NK-92 treated with Interleukin-12 subunit alpha and Interleukin-12 subunit beta, amount 100 ng/mL, for 24 hours (cell line): ENCODE results near the gene LMLN.
"Not testable (repeated sequence)": the region's sequence is repeated elsewhere in the genome, so short reads cannot be mapped to it uniquely, and the experiment has no call there.

ENCODE experiments used
- DNase-seq: peaks from one replicate; lab custom pipeline; 2025; lab: John Stamatoyannopoulos, UW

LMLN gene, protein sequence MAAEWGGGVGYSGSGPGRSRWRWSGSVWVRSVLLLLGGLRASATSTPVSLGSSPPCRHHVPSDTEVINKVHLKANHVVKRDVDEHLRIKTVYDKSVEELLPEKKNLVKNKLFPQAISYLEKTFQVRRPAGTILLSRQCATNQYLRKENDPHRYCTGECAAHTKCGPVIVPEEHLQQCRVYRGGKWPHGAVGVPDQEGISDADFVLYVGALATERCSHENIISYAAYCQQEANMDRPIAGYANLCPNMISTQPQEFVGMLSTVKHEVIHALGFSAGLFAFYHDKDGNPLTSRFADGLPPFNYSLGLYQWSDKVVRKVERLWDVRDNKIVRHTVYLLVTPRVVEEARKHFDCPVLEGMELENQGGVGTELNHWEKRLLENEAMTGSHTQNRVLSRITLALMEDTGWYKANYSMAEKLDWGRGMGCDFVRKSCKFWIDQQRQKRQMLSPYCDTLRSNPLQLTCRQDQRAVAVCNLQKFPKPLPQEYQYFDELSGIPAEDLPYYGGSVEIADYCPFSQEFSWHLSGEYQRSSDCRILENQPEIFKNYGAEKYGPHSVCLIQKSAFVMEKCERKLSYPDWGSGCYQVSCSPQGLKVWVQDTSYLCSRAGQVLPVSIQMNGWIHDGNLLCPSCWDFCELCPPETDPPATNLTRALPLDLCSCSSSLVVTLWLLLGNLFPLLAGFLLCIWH

DNA sequence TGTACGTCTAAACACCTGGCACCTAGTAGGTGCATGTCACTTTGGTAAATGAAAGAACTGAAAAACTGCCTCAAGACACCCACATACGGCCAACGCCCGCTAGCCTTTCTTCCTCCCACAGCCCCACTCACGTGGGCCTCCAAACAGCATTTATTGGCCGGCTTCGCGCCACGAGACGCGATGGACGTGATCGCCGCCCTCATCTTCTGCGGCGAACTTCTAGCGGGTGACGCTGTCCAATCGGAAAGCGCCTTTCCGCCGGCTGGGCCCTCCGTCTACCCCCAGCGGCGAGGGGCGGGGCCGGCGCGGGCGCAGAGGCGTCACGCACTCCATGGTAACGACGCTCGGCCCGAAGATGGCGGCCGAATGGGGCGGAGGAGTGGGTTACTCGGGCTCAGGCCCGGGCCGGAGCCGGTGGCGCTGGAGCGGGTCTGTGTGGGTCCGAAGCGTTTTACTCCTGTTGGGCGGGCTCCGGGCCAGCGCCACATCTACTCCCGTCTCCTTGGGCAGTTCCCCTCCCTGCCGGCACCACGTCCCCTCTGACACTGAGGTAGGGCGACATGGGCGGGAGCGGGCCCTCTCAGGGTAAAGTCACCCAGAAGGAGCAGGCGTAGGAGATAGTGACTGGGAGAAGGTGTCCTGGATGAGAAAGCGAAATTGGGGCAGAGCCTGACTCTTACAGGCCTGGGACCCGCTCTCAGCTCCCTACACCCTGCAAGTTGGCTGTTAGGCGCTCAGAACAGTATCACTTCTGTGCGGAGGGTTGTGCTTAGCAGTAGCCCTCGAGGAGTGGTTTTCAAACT is at the start of gene LMLN:
TSS of gene LMLN (plus strand) at position 327 of the 803 bp plus-strand sequence. CDS start at position 356, 29 bp downstream.
- peak; percentile 95 for DNase-seq

DNA sequence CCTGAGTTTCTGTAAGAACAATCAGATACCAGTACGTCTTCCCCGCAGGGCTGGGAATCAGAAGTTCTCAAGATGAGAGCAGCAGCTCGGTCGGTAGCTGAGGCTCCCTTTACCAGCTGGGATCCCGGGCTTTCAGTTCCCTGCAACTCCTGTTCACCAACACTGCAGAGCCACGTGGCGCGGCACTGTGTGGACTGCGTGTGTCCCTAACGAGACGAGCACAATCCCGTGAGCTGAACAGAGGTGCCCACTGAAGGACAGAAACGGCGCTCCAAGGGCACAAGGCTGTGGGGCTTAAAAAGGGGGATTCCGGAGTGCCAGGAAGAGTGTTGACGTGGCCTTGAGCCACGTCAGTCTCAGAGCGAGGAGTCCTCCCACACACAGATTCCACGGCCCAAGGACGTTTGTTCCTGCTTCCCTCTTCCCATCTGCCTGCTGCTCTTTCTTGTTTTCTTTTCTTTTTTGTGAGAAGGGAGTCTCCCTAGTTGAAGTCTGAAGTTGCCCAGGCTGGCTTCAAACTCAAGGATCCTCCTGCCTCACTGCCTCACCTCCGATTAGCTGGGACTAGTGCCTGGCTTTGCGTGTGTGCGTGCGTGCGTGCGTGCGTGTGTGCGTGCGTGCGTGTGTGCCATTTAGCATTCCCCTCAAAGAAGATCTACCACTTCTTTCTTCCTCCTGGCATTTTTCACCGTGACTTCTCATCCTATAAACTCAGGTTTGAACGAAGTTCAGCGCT is 47.1 kb upstream of the LMLN start:
- DNase-seq = no peak

DNA sequence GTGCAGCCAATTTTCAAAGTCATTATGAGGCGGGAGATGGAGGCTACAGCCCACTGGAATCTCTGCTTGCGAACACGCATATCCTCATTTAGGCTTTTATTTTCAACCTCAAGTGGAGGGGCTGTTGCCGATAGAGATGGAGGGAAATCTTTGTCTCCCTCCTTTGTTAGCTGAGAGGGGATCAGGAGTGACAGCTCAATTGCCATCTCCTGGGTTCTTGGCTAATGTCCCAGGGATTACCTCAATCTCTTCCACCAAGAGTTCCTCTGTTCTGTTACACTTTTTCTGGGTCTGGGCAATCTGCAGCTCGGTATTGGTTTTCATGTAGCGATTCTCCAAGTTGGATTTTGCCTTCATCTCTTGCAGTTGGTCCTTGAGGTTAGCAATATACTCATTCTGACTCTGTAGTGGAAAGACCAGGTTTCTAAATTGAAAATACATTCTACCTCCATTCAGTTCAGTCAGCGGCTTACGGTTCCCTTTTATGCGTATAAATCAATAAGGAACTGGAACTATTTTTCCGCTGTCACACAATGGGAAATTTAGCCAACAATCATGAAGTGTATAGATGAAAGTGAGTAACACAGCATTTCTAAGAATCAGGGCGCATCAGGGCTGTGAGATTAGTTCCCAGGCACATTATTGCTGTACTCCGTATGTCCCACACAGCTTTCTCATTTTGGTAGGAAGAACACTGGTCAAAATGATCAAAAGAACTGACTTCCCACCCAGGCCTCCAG is 46.2 kb upstream of the LMLN start:
- no peak for DNase-seq

DNA sequence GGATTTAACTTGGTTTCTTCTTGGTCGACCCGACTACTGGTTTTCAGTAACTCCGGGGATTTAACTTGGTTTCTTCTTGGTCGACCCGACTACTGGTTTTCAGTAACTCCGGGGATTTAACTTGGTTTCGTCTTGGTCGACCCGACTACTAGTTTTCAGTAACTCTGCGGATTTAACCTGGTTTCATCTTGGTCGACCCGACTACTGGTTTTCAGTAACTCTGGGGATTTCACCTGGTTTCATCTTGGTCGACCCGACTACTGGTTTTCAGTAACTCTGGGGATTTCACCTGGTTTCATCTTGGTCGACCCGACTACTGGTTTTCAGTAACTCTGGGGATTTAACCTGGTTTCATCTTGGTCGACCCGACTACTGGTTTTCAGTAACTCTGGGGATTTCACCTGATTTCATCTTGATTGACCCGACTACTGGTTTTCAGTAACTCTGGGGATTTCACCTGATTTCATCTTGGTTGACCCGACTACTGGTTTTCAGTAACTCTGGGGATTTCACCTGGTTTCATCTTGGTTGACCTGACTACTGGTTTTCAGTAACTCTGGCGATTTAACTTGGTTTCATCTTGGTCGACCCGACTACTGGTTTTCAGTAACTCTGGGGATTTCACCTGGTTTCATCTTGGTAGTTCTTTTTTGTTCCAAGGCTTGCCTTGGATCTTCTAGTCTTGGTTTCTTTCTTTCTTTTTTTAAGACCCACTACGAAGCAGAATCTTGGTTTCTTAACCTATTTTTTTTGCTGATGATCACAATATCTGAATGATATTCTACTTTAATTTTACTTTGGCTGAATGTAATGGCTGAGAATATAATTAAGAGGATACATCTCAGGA is 38.4 kb upstream of the LMLN start:
- DNase-seq = not testable (repeated sequence)

DNA sequence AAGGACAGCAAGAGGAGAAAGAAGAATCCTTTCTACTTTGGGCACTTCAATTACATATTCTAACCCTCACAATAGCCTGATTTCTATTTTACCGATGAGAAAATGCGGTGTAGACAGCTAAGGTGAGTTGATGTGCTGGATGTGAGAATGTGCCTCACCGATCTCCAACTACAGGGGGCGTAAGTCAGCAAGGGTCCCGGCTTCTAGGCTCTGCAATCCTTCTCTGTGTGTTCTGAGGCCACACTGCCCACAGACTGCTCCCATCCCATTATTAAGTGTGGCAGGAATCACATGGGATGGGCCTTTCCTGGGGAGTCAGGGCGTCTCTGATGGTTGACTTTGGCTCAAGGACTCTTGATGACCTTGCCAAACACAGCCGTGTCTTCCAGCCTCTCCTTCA is 33.6 kb upstream of the LMLN start:
- DNase-seq = no peak

DNA sequence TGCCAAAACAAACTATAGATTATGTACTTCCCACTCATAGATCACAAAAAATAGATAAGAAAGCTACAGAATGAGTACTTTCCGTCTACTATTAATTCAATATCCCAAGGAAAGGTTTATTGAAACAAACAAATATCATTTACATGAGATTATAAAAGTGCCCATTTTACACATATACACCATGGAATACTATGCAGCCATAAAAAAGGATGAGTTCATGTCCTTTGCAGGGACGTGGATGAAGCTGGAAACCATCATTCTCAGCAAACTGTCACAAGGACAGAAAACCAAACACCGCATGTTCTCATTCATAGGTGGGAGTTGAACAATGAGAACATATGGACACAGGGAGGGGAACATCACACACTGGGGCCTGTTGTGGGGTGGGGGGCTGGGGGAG is 32.4 kb upstream of the LMLN start:
- DNase-seq = not testable (repeated sequence)

DNA sequence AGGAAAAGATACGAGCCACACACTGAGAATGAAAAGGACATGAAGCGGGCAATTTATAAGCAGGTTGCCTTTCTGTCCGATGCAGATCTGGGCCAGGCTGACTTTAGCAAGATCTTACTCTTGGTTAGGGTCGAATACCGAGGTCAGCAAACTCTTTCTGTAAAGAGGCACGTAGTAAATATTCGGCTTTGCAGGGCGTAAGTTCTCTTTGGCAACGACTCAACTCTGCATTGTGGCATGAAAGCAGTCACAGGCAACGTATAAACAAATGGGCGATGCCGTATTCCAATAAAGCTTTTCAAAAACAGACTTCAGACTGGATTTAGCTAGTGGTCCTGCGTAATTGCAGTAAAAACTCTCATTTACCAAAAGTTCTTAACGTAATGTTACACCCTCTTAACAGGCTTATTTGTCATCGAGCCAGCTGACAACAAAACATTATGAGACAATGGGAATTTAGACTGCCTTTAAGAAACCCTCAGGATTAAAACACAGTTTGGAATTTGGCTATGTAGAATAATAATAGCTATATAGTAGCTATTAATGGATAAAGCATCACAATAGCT is 23.1 kb upstream of the LMLN start:
- no peak for DNase-seq

DNA sequence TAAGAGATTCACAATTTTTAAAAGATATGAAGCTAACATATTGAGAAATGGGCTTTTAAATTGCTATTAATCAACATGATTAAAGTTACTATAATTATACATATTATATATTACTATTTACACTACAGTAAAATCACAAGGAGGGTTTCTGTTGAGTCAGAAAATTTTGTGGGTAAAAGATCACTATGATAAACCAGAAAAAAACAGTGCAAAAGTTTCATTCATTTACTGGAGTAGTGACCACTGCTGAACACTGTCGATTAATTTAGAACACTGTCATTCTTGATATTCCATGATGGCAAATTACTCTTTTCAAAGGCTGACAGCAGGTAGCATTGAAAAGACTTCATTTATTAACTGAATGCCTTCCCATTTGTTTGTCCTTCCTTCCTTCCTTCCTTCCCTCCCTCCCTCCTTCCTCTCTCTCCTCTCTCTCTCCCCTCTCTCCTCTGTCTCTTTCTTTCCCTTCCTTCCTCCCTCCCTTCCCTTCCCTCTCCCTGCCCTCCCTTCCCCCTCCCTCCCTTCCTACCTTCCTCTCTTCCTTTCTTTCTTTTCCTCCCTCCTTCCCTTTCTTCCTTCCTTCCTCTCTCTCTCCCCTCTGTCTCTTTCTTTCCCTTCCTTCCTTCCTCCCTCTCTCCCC is 19.2 kb upstream of the LMLN start:
- no peak for DNase-seq

DNA sequence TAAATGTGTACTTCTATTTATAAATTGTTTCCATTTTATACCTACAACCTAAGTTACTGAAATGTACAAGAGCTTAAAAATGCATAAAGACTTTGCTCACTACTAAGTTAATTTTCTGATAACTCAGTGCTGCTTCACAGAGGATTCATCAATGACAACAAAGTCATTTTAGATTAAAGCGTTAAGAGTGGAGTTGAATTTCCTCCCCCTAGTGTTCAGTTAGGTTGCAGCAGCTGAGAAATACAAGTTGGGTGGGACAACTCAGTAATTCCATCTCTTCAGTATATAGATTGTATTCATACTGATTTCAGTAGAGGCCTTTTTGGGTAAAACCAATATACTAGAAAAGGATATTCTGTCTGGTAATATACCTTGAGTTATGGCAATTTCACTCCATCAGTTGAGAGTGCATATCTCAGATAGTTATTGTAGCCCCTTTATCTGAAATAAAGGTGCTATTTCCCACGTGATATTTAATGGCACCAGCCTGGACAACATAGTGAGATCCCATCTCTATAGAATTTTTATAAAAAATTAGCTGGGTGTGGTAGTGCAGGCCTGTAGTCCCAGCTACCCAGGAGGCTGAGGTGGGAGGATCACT is 17.0 kb upstream of the LMLN start:
- no peak for DNase-seq

DNA sequence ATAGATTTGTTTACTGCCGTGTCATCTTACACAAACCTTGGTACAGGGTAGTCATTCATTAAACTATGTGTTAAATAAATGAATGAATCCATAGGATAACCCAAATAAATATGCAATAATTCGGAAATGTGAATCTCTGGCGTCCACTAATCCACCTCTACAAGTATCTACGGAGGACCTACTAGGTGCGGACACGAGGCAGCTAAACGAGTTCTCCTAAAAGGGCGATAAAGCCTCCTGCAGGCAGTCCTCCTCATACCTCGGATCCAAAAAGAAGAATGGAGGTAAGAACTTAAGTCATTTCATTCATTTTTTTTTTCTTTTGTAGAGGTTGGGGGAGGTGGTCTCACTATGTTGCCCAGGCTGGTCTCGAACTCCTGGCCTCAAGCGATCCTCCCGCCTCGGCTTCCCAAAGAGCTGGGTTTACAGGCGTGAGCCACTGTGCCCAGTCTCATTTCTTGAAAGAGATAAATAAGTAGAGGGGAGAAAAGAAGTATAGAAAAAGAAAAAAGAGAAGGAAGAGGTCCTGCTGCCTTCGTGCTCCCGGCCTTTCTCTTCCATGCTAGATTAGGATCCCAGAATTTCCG is 10.7 kb upstream of the LMLN start:
- no peak for DNase-seq

DNA sequence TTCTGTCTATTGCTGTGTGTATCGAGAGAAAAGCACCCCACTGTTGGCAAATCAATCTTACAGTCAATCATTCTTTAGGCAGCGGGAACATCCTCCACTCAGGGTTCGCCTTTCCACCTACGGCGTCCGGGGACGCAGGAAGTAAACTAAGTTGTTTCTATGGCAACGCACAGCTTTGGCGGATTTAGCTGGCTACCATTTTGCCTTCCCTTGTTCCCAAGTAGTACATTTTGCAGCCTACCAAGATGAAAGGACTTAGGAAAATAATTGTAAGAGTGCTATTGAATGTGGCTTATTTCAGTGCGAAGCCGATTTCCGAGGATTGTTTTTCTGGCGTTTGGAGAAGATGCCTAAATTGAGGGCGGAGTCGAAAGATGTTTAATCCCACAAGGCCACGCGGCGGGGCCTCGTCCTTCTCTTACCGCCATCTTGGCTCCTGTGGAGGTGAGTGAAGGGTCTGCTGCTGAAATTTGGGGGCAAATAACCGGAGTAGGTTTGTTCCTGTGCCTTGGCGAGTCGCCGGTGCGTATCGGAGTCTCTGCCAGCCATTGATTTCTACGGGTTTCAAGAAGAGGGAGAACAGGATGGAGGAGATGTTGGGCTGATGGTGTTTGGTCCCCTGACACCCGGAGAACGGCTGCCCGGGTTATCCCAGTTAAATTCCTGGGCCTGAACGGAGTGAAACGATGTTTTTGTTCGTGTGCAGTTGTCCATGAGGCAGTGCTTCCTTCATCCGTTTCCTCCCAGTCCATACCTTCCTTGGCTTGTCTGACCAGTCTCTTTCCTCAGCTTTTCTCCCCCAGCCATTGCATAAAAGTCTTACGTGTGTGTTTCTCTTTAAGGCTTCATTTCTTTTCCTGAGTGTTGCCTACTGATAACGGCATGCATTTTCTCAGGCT is 10.0 kb upstream of the LMLN start, which contains the start of gene RPL35A:
TSS of gene RPL35A (plus strand) at position 413 of the 899 bp plus-strand sequence. CDS start 778 bp downstream, outside the sequence.
- DNase-seq = peak; percentile 76

DNA sequence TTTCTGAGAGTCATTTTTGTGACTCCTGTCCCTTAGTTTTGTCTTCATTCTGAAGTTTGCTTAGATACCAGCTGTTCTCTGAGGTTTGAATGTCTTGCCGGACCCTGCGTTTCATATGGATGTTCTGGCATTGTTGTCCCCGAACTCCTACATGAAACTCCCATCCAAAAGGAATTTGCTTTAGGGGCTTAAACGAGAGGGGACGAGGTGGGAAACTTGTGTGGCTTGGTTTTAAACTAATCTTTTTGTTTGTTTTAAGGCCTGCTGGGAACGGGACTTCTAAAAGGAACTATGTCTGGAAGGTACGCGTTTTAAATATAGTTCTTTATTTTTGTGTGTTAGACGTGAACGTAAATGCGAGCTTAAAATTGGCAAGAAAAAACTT is 9.3 kb upstream of the LMLN start:
- no peak for DNase-seq

DNA sequence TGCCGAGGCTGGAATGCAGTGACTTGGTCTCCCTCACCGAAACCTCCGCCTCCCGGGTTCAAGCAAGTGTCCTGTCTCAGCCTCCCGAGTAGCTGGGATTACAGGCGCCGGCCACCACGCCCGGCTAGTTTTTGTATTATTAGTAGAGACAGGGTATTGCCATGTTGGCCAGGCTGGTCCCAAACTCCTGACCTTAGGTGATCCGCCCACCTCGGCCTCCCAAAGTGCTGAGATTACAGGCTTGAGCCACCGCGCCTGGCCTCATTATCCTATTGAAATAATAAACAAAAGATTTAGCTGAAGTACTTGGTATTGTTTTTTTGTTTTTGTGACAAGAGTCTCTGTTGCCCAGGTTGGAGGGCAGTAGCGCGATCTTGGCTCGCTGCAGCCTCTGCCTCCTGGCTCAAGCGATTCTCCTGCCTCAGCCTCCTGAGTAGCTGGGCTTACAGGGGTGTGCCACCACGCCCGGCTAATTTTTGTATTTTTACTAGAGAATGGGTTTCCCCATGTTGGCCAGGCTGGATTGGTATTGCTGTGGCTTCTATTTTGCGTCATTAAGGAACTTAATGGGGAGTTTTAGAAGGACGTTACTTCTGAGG is 8.5 kb upstream of the LMLN start:
- no peak for DNase-seq

DNA sequence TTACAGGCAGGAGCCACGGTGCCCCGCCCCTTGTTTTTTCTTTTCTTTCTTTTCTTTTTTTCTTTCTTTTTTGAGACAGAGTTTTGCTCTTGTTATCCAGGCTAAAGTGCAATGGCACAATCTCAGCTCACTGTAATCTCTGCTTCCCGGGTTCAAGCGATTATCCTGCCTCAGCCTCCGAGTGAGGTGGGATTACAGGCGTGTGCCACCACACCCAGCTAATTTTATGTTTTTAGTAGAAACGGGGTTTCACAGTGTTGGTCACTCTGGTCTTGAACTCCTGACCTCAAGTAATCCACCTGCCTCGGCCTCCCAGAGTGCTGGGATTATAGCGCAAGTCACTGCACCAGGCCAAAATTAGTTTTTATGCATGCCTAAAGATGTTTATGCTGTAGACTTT is 7.6 kb upstream of the LMLN start:
- DNase-seq = no peak

DNA sequence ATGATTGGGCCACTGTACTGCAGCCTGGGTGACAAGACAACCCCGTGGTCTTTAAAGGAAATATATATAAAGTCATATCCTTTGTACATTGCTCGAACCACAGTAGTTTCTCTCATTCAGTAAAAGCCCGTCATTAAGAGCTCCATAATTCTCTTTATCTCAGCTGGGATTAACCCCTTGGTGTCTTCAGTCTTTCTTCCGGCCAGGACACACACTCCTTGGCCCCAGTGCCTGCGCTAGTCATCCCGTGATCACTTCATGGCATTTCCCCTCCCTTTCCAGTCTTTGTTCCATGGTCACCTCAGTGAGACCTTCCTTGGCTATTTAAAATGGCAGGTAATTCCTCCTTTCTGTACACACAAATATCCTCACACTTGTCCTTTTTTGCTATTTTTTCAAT is 6.7 kb upstream of the LMLN start:
- DNase-seq = no peak

DNA sequence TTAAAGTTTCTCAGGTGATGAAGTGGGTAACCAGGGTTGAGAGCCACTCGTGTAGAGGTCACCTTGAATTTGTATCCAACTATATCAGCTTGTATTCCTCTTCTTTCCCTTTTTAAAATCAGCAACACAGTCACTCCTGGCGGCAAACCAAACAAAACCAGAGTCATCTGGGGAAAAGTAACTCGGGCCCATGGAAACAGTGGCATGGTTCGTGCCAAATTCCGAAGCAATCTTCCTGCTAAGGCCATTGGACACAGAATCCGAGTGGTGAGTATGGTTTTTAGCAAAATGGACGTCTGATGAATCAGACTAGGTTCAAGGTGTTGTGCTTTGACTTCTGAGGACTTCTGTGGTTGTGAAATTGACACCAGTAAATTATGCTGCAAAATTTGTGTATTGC is 6.1 kb upstream of the LMLN start:
- no peak for DNase-seq

DNA sequence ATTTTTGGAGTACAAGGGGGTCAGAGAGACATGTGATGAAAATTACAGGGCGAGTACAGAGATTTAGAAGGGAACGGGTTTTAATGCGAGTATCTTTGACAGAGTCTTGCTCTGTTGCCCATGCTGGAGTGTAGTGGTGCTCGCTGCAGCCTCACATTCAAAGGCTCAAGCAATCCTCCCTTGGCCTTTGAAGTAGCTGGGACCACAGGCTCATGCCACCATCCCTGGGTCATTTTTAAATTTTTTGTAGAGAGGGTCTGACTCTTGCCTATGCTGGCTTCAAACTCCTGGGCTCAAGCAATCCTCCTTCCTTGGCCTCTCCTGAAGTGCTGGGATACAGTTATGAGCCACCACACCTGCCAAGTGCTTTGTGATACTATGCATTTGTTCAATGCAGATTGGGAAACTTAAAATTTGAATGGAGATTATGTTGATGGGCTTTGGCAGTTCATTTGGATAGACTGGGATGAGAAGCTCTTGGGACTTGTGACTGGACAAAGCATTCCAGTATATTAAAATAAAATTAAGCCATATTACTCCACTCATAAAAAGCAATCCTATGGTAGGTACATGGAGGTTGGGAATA is 4.0 kb upstream of the LMLN start:
- DNase-seq = no peak
